PC-9 (cell line): ENCODE data around the gene TMPRSS2.

Experiments
- EZH2 ChIP-seq: fragments of 200-600 bp; sonication (generic); IDR thresholded peaks from 2 replicates; pipeline ENCODE4 v1.8.0; 2017; ENCODE audit warnings: antibody characterized with exemption, low read depth
- TF ChIP-seq, protein P1 (sequence below): fragments of 200-600 bp; sonication (generic); conservative IDR thresholded peaks from 2 replicates; pipeline ENCODE4 v1.6.1; 2017; ENCODE audit warnings: mixed run types, antibody characterized with exemption, mild to moderate bottlenecking, moderate library complexity

DNA sequence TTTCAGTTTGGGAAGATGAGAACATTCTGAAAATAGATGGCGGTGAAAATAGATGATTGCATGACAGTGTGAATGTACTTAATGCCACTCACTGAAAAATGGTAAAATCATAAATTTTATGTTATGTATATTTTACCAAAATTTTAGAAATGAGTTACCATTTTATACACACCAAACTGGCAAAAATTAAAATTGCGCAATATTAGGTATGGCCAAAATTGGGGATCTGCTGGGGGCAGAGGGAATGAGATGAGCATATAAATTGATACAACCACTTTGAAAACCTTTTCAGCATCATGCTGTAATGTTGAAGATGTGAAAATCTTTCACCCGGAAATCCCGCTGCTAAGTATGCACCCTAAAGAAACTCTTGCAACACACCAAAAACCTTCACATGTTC lies 10.8 kb upstream of the TMPRSS2 start:
- TF ChIP-seq, protein P1, sequence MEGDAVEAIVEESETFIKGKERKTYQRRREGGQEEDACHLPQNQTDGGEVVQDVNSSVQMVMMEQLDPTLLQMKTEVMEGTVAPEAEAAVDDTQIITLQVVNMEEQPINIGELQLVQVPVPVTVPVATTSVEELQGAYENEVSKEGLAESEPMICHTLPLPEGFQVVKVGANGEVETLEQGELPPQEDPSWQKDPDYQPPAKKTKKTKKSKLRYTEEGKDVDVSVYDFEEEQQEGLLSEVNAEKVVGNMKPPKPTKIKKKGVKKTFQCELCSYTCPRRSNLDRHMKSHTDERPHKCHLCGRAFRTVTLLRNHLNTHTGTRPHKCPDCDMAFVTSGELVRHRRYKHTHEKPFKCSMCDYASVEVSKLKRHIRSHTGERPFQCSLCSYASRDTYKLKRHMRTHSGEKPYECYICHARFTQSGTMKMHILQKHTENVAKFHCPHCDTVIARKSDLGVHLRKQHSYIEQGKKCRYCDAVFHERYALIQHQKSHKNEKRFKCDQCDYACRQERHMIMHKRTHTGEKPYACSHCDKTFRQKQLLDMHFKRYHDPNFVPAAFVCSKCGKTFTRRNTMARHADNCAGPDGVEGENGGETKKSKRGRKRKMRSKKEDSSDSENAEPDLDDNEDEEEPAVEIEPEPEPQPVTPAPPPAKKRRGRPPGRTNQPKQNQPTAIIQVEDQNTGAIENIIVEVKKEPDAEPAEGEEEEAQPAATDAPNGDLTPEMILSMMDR = no peak
- no peak for TF ChIP-seq EZH2
